Mesodermal cell (in vitro differentiated cells): ENCODE results near the gene MRPL52.
"Not testable (repeated sequence)": the region's sequence is repeated elsewhere in the genome, so short reads cannot be mapped to it uniquely, and the experiment has no call there.

Experiments used
- H3K27ac ChIP-seq: 2 replicates; pipeline ENCODE4 v1.7.0; 2013; ENCODE audit warnings: mild to moderate bottlenecking, low read depth, low read length, moderate library complexity; ENCODE audit not compliant: severe bottlenecking
- H3K36me3 ChIP-seq: 2 replicates; pipeline ENCODE4 v1.7.1; 2013; ENCODE audit warnings: mild to moderate bottlenecking, low read length, moderate library complexity; ENCODE audit not compliant: control insufficient read depth, insufficient read depth
- H3K4me1 ChIP-seq: one replicate; pipeline ENCODE4 v1.7.1; 2013; ENCODE audit warnings: mild to moderate bottlenecking, low read length; ENCODE audit not compliant: insufficient read depth, control insufficient read depth, poor library complexity, severe bottlenecking
- H3K4me3 ChIP-seq: 2 replicates; pipeline ENCODE4 v1.7.0; 2013; ENCODE audit warnings: low read length, control low read depth, mild to moderate bottlenecking; ENCODE audit not compliant: insufficient read depth, poor library complexity, severe bottlenecking; ENCODE audit errors: extremely low read depth
- H3K9me3 ChIP-seq: 2 replicates; pipeline ENCODE4 v1.7.1; 2013; ENCODE audit warnings: mild to moderate bottlenecking, low read length, moderate library complexity; ENCODE audit not compliant: control insufficient read depth
- WGBS, 2 experiments: methylation state at CpG; one replicate each; pipeline ENCODE4 v1.1.5; 2013; ENCODE audit warnings: missing lambda C conversion rate in 2 of 2; ENCODE audit not compliant: insufficient coverage in 2 of 2; 5-methylcytosine and 5-hydroxymethylcytosine counted together

Gene MRPL52

GRCh38 chr14:22796087-22796707 is 33.5 kb upstream of the MRPL52 start:
- Histone ChIP-seq H3K27ac (no peak overlapping the region), H3K9me3 (no peaks in the 10 kb centered on the region)
- 65 to 77% methylated on average over 5 of the region's 5 CpGs for WGBS, 2 experiments

GRCh38 chr14:22797017-22797917 is 32.4 kb upstream of the MRPL52 start:
- H3K9me3 ChIP-seq: no peaks in the 10 kb centered on the region
- peaks cover 14% of the 10 kb centered on the region for H3K4me1 ChIP-seq
- H3K36me3 ChIP-seq: no peaks in the 10 kb centered on the region
- H3K4me3 ChIP-seq: no peak overlapping the region
- H3K27ac ChIP-seq: no peak overlapping the region
- WGBS, 2 experiments: 59 to 71% methylated on average over 2 of the region's 5 CpGs

More at GRCh38 chr14:22796087-22796707, 33.5 kb upstream of the MRPL52 start:
- peaks cover 17% of the 10 kb centered on the region for H3K4me1 ChIP-seq
- H3K36me3 ChIP-seq: no peaks in the 10 kb centered on the region
- no peak overlapping the region for H3K4me3 ChIP-seq

DNA sequence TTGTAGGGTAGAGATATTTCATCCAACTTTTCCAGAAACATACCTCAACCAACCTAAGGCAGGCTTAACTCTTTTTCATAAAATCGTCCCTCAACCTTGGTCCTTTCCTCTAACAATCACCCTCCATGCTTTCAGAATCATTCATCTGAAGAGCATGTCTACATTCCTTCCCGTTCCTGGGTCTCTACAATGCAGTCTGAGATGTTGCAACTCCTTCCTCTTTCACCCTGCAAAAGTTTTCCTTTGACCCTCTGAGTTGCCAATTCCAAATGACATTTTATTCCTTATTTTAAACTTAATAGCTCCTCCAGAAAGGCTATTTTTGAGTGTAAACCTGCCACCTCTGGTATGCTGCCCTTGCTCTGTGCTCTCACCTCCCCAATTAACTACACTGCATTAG is 31.2 kb upstream of the MRPL52 start:
- Histone ChIP-seq H3K4me1 (peaks cover 14% of the 10 kb centered on the region), H3K4me3 (no peak overlapping the region), H3K27ac (no peak overlapping the region), H3K36me3 (no peaks in the 10 kb centered on the region), H3K9me3 (no peaks in the 10 kb centered on the region)
- WGBS, 2 experiments: 74 to 87% methylated on average over 2 of the region's 2 CpGs

GRCh38 chr14:22800346-22800745 is 29.3 kb upstream of the MRPL52 start:
- Histone ChIP-seq H3K4me3 (no peak overlapping the region), H3K9me3 (no peaks in the 10 kb centered on the region), H3K27ac (no peak overlapping the region), H3K36me3 (no peaks in the 10 kb centered on the region), H3K4me1 (peaks cover 14% of the 10 kb centered on the region)
- 95 to 96% methylated on average over 8 to 10 of the region's 10 CpGs for WGBS, 2 experiments

GRCh38 chr14:22801716-22802115 is 28.0 kb upstream of the MRPL52 start:
- peaks cover 8% of the 10 kb centered on the region for H3K4me1 ChIP-seq
- WGBS, 2 experiments: 75 to 84% methylated on average over 5 to 8 of the region's 8 CpGs
- H3K36me3 ChIP-seq: no peaks in the 10 kb centered on the region
- H3K4me3 ChIP-seq: no peak overlapping the region
- H3K27ac ChIP-seq: no peak overlapping the region
- no peaks in the 10 kb centered on the region for H3K9me3 ChIP-seq

- WGBS, 2 experiments: 86 to 89% methylated on average over 11 of the region's 12 CpGs
- no peaks in the 10 kb centered on the region for H3K36me3 ChIP-seq
These were observed 26.6 kb upstream of the MRPL52 start for GRCh38 chr14:22802860-22803686.

DNA sequence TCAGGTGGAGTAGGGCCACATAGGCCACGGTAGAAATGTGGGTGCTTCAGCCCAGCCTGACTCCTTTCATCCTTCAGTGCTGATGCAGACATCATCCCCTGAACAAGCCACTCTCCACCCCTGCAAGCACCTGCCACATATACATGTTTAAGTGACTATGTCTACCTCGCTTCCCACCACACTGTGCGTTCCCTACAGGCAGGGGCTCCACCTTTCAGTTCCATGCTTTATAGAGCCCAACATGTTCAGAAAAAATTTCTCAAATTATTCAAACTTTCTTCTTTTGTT is 26.1 kb upstream of the MRPL52 start:
- Histone ChIP-seq H3K9me3 (no peaks in the 10 kb centered on the region), H3K27ac (no peak overlapping the region), H3K4me3 (no peak overlapping the region), H3K36me3 (no peaks in the 10 kb centered on the region), H3K4me1 (peaks cover 5% of the 10 kb centered on the region)
- 86 to 91% methylated on average over 3 of the region's 3 CpGs for WGBS, 2 experiments

More at GRCh38 chr14:22802860-22803686, 26.6 kb upstream of the MRPL52 start:
- no peaks in the 10 kb centered on the region for H3K9me3 ChIP-seq
- peaks cover 5% of the 10 kb centered on the region for H3K4me1 ChIP-seq
- H3K27ac ChIP-seq: no peak overlapping the region
- H3K4me3 ChIP-seq: no peak overlapping the region

DNA sequence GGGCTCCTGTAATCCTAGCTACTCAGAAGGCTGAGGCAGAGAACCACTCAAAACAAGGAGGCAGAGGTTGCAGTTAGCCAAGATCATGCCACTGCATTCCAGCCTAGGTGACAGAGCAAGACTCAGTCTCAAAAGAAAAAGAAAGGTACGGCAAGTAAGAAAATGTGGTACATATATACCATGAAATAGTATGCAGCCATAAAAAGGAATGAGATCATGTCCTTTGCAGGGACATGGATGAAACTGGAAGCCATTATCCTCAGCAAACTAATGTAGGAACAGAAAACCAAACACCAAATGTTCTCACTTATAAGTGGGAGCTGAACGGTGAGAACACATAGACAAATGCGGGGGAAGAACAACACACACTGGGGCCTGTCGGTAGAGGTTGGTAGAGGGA is 24.5 kb upstream of the MRPL52 start:
- H3K4me1 ChIP-seq, H3K9me3 ChIP-seq, H3K27ac ChIP-seq, H3K4me3 ChIP-seq, H3K36me3 ChIP-seq: not testable (repeated sequence)
- 86 to 92% methylated on average over 3 of the region's 4 CpGs for WGBS, 2 experiments

DNA sequence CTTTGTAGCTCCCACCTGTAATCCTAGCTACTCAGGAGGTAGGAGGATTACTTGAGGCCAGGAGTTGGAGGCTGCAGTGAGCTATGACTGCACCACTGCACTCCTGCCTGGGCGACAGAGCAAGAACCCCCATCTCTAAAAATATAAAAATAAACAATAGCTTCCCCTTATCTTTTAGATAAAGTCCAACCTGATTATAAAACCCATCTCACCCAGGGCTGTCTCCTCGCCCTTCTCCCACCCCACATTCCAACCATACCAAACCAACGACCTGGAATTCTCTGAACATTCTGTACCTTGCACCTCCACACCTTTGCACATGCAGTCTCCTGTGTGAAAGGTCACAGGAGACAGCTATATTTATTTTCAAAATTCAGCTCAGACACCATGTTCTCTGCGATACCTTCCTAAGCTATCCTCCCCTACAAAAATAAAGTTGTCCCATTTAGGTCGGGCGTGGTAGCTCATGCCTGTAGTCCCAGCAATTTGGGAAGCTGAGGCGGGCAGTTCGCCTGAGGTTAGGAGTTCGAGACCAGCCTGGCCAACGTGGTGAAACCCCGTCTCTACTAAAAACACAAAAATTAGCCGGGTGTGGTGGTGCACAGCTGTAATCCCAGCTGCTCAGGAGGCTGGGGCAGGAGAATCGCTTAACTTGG is 22.1 kb upstream of the MRPL52 start:
- Histone ChIP-seq H3K4me1 (peaks cover 5% of the 10 kb centered on the region), H3K36me3 (peaks cover 3% of the 10 kb centered on the region), H3K9me3 (no peaks in the 10 kb centered on the region), H3K4me3 (no peak overlapping the region), H3K27ac (no peak overlapping the region)
- 87% methylated on average over 10 to 11 of the region's 13 CpGs for WGBS, 2 experiments

- WGBS, 2 experiments: 67 to 68% methylated on average over 3 to 4 of the region's 5 CpGs
- Histone ChIP-seq H3K4me3 (no peak overlapping the region), H3K36me3 (peaks cover 3% of the 10 kb centered on the region), H3K9me3 (no peaks in the 10 kb centered on the region), H3K4me1 (peaks cover 5% of the 10 kb centered on the region), H3K27ac (no peak overlapping the region)
These were observed 21.1 kb upstream of the MRPL52 start for GRCh38 chr14:22808388-22809209.
